Nephron progenitor cell (in vitro differentiated cells): ENCODE results near the gene IFT20.

Source experiments
- DNase-seq: peaks from one replicate; pipeline ENCODE4 v3.0.0; 2021
- H3K27ac Mint-ChIP-seq: 2 replicates; pipeline ENCODE4 v1.8.0; 2021; ENCODE audit warnings: mild to moderate bottlenecking, moderate library complexity, mixed read lengths
- H3K27me3 Mint-ChIP-seq: 2 replicates; pipeline ENCODE4 v1.8.0; 2021; ENCODE audit warnings: mild to moderate bottlenecking, low read depth, mixed read lengths; ENCODE audit not compliant: poor library complexity
- H3K36me3 Mint-ChIP-seq: 2 replicates; pipeline ENCODE4 v1.8.0; 2021; ENCODE audit warnings: low read depth, mixed read lengths
- H3K4me1 Mint-ChIP-seq: 2 replicates; pipeline ENCODE4 v1.8.0; 2021; ENCODE audit warnings: mixed read lengths
- H3K4me3 Mint-ChIP-seq: 2 replicates; pipeline ENCODE4 v1.8.0; 2021; ENCODE audit warnings: mild to moderate bottlenecking, moderate library complexity, mixed read lengths
- H3K9me3 Mint-ChIP-seq: 2 replicates; pipeline ENCODE4 v1.8.0; 2021; ENCODE audit warnings: mild to moderate bottlenecking, moderate library complexity, mixed read lengths
- TF ChIP-seq, protein P1 (sequence below): fragments of 200-600 bp; sonication (generic); IDR thresholded peaks from 2 replicates; pipeline ENCODE4 v1.5.0; 2021; ENCODE audit warnings: antibody characterized with exemption

IFT20 gene

DNA sequence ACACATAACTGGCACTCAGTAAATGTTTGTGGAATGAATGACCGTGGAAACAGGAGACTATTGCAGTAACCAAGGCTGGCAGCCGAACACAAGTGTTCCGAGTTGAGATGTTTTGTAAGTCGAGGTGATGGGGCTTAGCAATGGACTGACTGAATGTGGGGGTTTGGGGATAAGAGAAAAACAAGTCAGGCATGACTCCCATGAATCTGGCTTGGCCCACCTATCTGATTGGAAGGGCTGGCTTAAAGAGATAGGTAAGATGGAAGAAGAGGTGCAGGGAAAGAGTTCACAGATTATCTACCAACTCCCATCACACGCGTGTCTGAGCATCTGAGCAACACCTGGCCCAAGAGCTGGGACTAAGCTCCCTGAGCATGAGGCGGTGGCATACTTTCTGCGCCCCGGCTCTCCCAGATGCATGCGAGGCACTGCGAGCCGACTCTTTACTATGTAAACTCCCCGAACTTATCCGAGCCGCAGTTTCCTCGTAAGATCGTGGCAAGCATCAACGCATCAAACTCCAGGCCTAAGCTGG, 539 bp downstream of the IFT20 start:
- Mint-ChIP-seq H3K27me3 (peaks cover 3% of the 10 kb centered on the region), H3K9me3 (no peaks in the 10 kb centered on the region), H3K4me1 (peaks cover 35% of the 10 kb centered on the region), H3K36me3 (no peaks in the 10 kb centered on the region), H3K4me3 (peak overlapping the region; percentile 100), H3K27ac (peak overlapping the region; percentile 76)
- no peak for DNase-seq
- TF ChIP-seq, protein P1, sequence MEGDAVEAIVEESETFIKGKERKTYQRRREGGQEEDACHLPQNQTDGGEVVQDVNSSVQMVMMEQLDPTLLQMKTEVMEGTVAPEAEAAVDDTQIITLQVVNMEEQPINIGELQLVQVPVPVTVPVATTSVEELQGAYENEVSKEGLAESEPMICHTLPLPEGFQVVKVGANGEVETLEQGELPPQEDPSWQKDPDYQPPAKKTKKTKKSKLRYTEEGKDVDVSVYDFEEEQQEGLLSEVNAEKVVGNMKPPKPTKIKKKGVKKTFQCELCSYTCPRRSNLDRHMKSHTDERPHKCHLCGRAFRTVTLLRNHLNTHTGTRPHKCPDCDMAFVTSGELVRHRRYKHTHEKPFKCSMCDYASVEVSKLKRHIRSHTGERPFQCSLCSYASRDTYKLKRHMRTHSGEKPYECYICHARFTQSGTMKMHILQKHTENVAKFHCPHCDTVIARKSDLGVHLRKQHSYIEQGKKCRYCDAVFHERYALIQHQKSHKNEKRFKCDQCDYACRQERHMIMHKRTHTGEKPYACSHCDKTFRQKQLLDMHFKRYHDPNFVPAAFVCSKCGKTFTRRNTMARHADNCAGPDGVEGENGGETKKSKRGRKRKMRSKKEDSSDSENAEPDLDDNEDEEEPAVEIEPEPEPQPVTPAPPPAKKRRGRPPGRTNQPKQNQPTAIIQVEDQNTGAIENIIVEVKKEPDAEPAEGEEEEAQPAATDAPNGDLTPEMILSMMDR: no peak

- Mint-ChIP-seq H3K4me3 (peak overlapping the region; percentile 100), H3K27ac (peak overlapping the region; percentile 73), H3K9me3 (no peaks in the 10 kb centered on the region), H3K27me3 (peaks cover 3% of the 10 kb centered on the region), H3K36me3 (peaks cover under 1% of the 10 kb centered on the region), H3K4me1 (peaks cover 35% of the 10 kb centered on the region)
- DNase-seq: no peak
- TF ChIP-seq, protein P1: no peak
Observed at GRCh38 chr17:28334171-28334570, 1.1 kb downstream of the IFT20 start.

DNA sequence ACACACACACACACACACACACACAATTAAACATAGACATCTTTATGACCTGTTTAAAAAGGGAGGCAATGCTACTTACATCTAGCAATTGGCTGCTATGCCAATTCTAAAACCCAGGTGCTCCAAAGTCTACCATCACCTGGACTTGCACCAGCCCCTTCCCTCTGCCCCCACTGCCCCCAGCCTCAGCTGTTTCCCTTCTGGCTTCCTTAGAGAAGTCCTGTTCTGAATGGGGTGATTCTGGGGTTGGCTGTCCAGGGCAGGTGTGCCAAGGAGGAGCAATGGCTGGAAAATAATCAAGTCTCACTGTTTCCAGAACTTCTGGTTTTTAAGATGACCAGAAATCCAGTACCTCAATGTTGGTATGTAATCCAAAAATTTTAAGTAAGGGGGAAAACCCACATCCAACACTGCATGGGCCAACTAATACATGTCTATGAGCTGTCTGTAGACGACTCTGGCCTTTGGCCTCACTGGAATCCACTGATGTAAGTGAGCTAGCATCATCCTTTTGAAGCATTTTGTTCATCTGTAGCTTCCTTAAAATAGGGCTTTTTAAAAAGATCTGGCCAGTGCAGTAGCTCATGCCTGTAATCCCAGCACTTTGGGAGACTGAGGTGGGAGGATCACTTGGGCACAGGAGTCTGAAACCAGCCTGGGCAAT, 2.1 kb downstream of the IFT20 start:
- no peak overlapping the region for H3K4me3 Mint-ChIP-seq
- TF ChIP-seq, protein P1: no peak
- peaks cover 35% of the 10 kb centered on the region for H3K4me1 Mint-ChIP-seq
- H3K27me3 Mint-ChIP-seq: peaks cover 3% of the 10 kb centered on the region
- no peak for DNase-seq
- no peak overlapping the region for H3K27ac Mint-ChIP-seq
- H3K36me3 Mint-ChIP-seq: peaks cover 9% of the 10 kb centered on the region
- H3K9me3 Mint-ChIP-seq: no peaks in the 10 kb centered on the region

DNA sequence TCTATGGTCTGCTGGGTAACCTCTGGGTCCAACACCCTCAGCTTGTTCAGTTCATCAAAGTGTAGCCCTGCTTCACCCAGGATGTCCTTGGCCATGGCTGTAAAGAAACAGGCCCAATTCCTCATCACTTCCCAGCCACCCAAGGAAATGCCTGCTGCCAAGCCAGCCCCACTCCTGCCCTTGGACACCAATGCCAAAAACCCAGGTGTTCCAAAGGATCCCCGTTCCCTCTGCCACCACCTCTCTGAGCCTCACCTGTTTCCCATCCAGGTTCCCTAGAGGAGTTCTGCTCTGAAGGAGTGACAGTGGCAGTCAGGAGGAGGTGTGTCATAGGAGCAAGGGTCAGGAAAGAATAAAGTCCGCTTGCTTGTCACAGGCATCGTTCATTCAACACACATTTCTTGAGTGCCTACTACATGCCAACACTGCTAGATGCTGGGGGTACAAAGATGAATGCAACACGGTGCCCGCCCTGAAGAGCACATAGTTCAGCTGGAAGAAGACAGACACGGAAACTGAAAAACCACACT, 3.3 kb downstream of the IFT20 start:
- Mint-ChIP-seq H3K27me3 (peaks cover 3% of the 10 kb centered on the region), H3K4me1 (peaks cover 25% of the 10 kb centered on the region), H3K9me3 (no peaks in the 10 kb centered on the region), H3K4me3 (no peak overlapping the region), H3K27ac (no peak overlapping the region), H3K36me3 (peaks cover 16% of the 10 kb centered on the region)
- DNase-seq: no peak
- TF ChIP-seq, protein P1: no peak

DNA sequence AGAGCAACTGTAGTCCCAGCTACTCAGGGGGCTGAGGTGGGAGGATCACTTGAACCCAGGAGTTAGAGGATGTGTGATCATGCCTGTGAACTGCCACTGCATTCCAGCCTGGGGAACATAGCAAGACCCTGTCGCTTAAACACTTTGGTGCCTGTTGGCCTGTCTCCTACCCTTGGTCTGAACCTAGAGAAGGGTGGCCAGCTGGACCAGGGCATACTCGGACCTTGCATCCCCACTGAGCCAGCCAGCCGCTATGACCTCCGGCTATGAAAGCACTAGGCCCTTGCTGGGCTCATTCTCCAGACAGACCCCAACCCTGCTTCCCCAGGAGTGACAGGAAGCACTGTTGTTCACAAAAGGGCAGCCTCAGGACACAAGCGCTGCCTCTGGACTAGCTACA, 4.6 kb downstream of the IFT20 start:
- Mint-ChIP-seq H3K4me1 (peaks cover 22% of the 10 kb centered on the region), H3K27ac (no peak overlapping the region), H3K9me3 (no peaks in the 10 kb centered on the region), H3K27me3 (peaks cover 3% of the 10 kb centered on the region), H3K36me3 (peaks cover 26% of the 10 kb centered on the region), H3K4me3 (no peak overlapping the region)
- TF ChIP-seq, protein P1: no peak
- DNase-seq: no peak

- Mint-ChIP-seq H3K27me3 (peaks cover 3% of the 10 kb centered on the region), H3K36me3 (peaks cover 26% of the 10 kb centered on the region), H3K9me3 (no peaks in the 10 kb centered on the region), H3K4me1 (peaks cover 24% of the 10 kb centered on the region), H3K27ac (peak overlapping the region; percentile 41), H3K4me3 (no peak overlapping the region)
- DNase-seq: no peak
- TF ChIP-seq, protein P1: no peak
Observed at GRCh38 chr17:28328325-28328724, 6.9 kb downstream of the IFT20 start.
